ENCODE data around the gene PLEKHG7. TPM values are rescaled to one million over a fixed set of nuclear protein-coding genes. Genes with fewer than 3 reads are reported as not detected.

The PLEKHG7 gene
- total RNA-seq, 6 experiments from 2014 or later = 0.15 to 0.49 (median 0.23) TPM

DNA sequence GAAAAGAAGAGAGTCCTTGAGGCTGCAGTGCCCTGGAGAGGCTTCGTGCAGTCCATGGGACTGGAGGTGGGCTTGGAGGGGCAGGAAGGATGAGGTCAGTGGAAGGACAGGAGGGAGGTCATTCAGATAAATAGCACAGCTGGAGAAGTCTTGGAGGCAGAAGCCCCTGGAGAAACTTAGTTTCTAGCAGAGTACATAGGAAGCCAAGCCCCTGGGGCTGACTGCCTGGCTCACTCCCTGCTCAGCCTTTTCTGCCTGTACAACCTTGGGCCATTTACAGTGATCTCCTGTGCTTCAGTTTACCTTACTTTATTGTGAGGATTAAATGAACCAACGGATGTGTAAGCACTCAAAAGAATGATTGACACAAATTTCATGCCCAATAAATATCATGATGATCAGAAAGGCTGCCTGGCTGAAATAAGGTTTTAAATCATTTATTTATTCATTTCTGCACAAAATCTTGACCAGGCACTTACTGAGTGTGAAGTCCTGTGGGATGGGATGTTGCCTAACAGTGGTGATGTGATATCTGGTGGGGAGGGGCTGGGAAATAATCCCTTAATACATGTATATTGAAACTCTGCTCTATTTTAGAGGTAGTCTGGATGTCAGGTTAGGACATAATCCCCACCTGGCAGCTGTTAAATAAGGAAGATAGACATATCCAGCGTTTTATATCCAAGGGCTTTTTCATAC, 54.3 kb downstream of the PLEKHG7 start:
- Histone ChIP-seq H3K27me3 (no peaks in the 10 kb centered on the region), H3K27ac (no peak overlapping the region), H3K36me3 (no peaks in the 10 kb centered on the region), H3K4me1 (no peaks in the 10 kb centered on the region), H3K9me3 (no peaks in the 10 kb centered on the region), H3K4me3 (no peak overlapping the region)
- 73% methylated on average over 3 of the region's 3 CpGs for WGBS (ENCODE audit: insufficient coverage, low coverage, low lambda C conversion rate, missing lambda C conversion rate)
- DNase-seq (no peak), ATAC-seq (no peak)
- TF ChIP-seq POLR2A (IDR thresholded peaks at IDR 0.05) (no peak), CTCF (IDR thresholded peaks at IDR 0.05) (no peak)
- intact Hi-C loops (cut with DNase I) = no loop called here

DNA sequence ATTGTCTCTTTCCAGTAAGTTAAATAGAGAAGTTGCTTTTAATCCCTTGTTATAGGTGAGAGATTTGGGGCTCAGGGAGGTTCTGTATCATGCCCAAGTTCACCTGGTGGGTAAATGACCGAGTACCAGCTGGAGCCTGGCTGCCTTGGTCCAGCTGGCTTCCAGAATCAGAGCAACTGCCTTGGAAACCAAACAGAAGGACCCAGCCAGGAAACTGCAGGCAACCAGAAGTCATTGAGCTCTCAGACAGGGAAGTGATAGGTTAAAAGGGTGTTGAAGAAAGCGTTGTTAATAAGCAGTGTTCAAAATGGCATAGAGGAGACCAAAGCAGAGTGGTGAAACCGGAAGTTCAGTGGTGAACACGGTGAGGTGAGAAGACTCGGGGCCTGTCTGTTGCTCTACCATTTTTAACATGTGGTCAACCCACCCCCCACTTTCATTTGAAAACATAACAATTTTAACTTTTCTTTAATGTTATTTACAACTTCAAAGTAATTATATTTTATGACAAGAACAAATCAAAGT, 54.9 kb downstream of the PLEKHG7 start:
- TF ChIP-seq POLR2A (IDR thresholded peaks at IDR 0.05) (no peak), CTCF (IDR thresholded peaks at IDR 0.05) (no peak)
- intact Hi-C loops (cut with DNase I) = no loop called here
- ATAC-seq (no peak), DNase-seq (no peak)
- H3K36me3 ChIP-seq = no peaks in the 10 kb centered on the region
- no peaks in the 10 kb centered on the region for H3K27me3 ChIP-seq
- H3K4me1 ChIP-seq = no peaks in the 10 kb centered on the region
- WGBS (ENCODE audit: insufficient coverage, low coverage, low lambda C conversion rate, missing lambda C conversion rate) = 64% methylated on average over 5 of the region's 5 CpGs
- H3K9me3 ChIP-seq = no peaks in the 10 kb centered on the region
- no peak overlapping the region for H3K4me3 ChIP-seq
- no peak overlapping the region for H3K27ac ChIP-seq

GRCh38 chr12:92759634-92760268, 57.0 kb downstream of the PLEKHG7 start:
- no peak for DNase-seq
- 42% methylated on average over 2 of the region's 3 CpGs for WGBS (ENCODE audit: insufficient coverage, low coverage, low lambda C conversion rate, missing lambda C conversion rate)
- intact Hi-C loops (cut with DNase I) = no loop called here
- Histone ChIP-seq H3K27ac (no peak overlapping the region), H3K36me3 (no peaks in the 10 kb centered on the region), H3K4me1 (no peaks in the 10 kb centered on the region), H3K4me3 (no peak overlapping the region), H3K27me3 (no peaks in the 10 kb centered on the region), H3K9me3 (no peaks in the 10 kb centered on the region)
- TF ChIP-seq CTCF (IDR thresholded peaks at IDR 0.05) (no peak), POLR2A (IDR thresholded peaks at IDR 0.05) (no peak)
- ATAC-seq = no peak

DNA sequence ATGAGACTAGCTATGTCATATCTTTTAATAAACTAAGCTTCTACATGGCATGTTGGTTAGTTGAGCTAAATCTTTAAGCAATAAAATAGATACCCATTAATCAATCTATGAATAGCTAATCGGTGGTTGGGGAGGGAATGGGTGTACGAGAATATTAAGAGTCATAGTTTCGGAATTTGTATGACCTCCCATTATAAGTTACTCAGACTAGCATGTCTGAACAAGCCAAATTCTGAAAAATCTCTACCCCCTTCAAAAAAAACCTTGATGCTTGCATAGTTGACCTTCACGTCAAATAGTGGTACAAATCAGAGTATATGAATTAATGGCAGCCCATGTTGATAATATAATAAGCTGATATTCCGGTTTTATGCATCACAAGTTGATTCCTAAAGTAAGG, 60.0 kb downstream of the PLEKHG7 start:
- Histone ChIP-seq H3K36me3 (no peaks in the 10 kb centered on the region), H3K9me3 (no peaks in the 10 kb centered on the region), H3K27ac (no peak overlapping the region), H3K4me1 (peaks cover 0 to 4% (median 0%) of the 10 kb centered on the region in 4 donors), H3K4me3 (no peak overlapping the region), H3K27me3 (no peaks in the 10 kb centered on the region)
- TF ChIP-seq CTCF (IDR thresholded peaks at IDR 0.05) (no peak), POLR2A (IDR thresholded peaks at IDR 0.05) (no peak)
- 89% methylated on average over 5 of the region's 5 CpGs for WGBS (ENCODE audit: insufficient coverage, low coverage, low lambda C conversion rate, missing lambda C conversion rate)
- intact Hi-C loops (cut with DNase I) = no loop called here
- ATAC-seq = no peak
- DNase-seq = no peak

All from right lobe of liver (tissue), 6 donors.